Immature natural killer cell (primary cell): ENCODE measurements around the gene CSTPP1. TPM values are rescaled to one million over a fixed set of nuclear protein-coding genes. Genes with fewer than 3 reads are reported as not detected.
"Not testable (repeated sequence)": the region's sequence is repeated elsewhere in the genome, so short reads cannot be mapped to it uniquely, and the experiment has no call there.

Source experiments
- DNase-seq, 3 donors: peaks; one replicate each; pipeline ENCODE4 v3.0.0; 2022; ENCODE audit warnings: mixed read lengths in 1 of 3
- H3K27ac Mint-ChIP-seq, 6 donors: one replicate each; pipeline ENCODE4 v1.8.0; 2020; ENCODE audit warnings: mixed read lengths in 6 of 6, mild to moderate bottlenecking in 5 of 6, inconsistent platforms in 4 of 6, moderate library complexity in 3 of 6
- H3K27me3 Mint-ChIP-seq, 3 donors: one replicate each; pipeline ENCODE4 v1.8.0; 2020 to 2021; ENCODE audit warnings: low read depth in 3 of 3, mild to moderate bottlenecking in 3 of 3, mixed read lengths in 3 of 3, moderate library complexity in 3 of 3, inconsistent platforms in 1 of 3
- H3K36me3 Mint-ChIP-seq, 3 donors: one replicate each; pipeline ENCODE4 v1.8.0; 2020; ENCODE audit warnings: mixed read lengths in 3 of 3, inconsistent platforms in 2 of 3, mild to moderate bottlenecking in 2 of 3
- H3K4me1 Mint-ChIP-seq, 2 donors: one replicate each; pipeline ENCODE4 v1.8.0; 2020; ENCODE audit warnings: inconsistent platforms in 2 of 2, mild to moderate bottlenecking in 2 of 2, mixed read lengths in 2 of 2, moderate library complexity in 1 of 2
- H3K4me3 Mint-ChIP-seq, 5 donors: one replicate each; pipeline ENCODE4 v1.8.0; 2020; ENCODE audit warnings: mild to moderate bottlenecking in 5 of 5, mixed read lengths in 5 of 5, inconsistent platforms in 3 of 5, moderate library complexity in 3 of 5
- H3K9me3 Mint-ChIP-seq, 6 donors: one replicate each; pipeline ENCODE4 v1.8.0; 2020; ENCODE audit warnings: mild to moderate bottlenecking in 6 of 6, mixed read lengths in 6 of 6, inconsistent platforms in 4 of 6, moderate library complexity in 3 of 6
- polyA plus RNA-seq, 3 donors: library from polyadenylated mRNA; unstranded; fragments of 300-500 nt; fragmentation: Illumina TruSeq; gene quantifications; one replicate each; pipeline ENCODE4 v1.2.3, GENCODE V29; 2021

The CSTPP1 gene
- polyA plus RNA-seq, 3 donors from 2014 or later: 13.2 to 24.1 (median 22.0) TPM

DNA sequence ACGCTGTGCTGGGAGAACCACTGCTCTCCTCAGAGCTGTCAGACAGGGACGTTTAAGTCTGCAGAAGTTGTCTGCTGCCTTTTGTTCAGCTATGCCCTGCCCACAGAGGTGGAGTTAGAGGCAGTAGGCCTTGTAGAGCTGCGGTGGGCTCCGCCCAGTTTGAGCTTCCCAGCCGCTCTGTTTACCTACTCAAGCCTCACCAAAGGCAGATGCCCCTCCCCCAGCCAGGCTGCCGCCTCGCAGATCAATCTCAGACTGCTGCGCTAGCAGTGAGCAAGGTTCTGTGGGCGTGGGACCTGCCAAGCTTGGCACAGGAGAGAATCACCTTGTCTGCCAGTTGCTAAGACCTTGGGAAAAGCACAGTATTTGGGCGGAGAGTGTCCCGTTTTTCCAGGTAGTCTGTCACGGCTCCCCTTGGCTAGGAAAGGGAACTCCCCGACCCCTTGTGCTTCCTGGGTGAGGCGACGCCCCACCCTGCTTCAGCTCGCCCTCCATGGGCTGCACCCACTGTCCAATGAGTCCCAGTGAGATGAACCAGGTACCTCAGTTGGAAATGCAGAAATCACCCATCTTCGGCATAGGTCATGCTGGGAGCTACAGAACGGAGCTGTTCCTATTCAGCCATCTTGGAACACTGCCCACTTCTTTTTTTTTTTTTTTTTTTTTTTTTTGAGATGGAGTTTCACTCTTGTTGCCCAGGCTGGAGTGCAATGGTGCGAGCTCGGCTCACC is 182.6 kb downstream of the CSTPP1 start:
- not testable (repeated sequence) for DNase-seq, H3K4me1 Mint-ChIP-seq, H3K9me3 Mint-ChIP-seq, H3K4me3 Mint-ChIP-seq, H3K36me3 Mint-ChIP-seq, H3K27ac Mint-ChIP-seq, H3K27me3 Mint-ChIP-seq

GRCh38 chr11:47121056-47121455 is 184.5 kb downstream of the CSTPP1 start:
- DNase-seq: no peak
- Mint-ChIP-seq H3K4me1 (no peaks in the 10 kb centered on the region), H3K27ac (no peak overlapping the region), H3K4me3 (no peak overlapping the region), H3K9me3 (no peaks in the 10 kb centered on the region), H3K36me3 (peaks cover 0 to 5% (median 0%) of the 10 kb centered on the region in 3 donors), H3K27me3 (no peaks in the 10 kb centered on the region)

DNA sequence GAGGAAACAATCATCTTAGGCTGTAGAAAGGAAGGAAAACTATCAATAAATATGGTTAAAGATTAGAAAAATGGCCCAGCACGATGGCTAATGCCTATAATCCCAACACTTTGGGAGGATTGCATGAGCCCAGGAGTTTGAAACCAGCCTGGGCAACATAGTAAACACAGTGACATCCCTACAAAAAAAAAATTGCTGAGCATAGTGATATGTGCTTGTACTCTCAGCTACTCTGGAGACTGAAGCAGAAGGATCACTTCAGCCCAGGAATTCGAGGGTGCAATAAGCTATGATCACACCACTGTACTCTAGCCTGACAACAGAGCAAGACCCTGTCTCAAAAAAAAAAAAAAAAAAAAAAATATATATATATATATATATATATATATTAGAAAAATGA is 185.2 kb downstream of the CSTPP1 start:
- no peaks in the 10 kb centered on the region for H3K27me3 Mint-ChIP-seq
- H3K36me3 Mint-ChIP-seq: peaks cover 0 to 6% (median 0%) of the 10 kb centered on the region in 3 donors
- no peaks in the 10 kb centered on the region for H3K4me1 Mint-ChIP-seq
- no peaks in the 10 kb centered on the region for H3K9me3 Mint-ChIP-seq
- no peak overlapping the region for H3K4me3 Mint-ChIP-seq
- DNase-seq: no peak
- no peak overlapping the region for H3K27ac Mint-ChIP-seq

- peaks cover 0 to 6% (median 0%) of the 10 kb centered on the region in 3 donors for H3K36me3 Mint-ChIP-seq
Measured at GRCh38 chr11:47123094-47123493, 186.5 kb downstream of the CSTPP1 start.

DNA sequence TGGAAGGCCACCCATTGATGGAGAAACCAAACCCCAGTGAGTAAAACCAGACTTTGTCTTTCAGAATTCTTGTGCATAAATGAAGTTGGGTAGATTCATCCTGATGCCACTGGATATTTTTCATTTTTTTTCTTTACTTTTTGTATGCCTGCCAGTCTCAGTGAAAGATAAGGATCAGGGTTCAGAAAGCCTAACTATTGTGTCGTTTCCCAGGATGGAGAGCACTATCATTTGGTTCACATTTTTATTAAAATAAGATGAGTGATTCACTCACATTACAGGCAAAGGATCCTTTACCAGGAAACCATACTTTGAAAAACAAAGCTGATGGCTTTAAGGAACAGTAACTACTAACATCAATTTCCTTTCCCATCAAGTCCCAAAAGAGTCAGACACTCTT is 188.1 kb downstream of the CSTPP1 start:
- H3K27ac Mint-ChIP-seq: no peak overlapping the region
- H3K36me3 Mint-ChIP-seq: peaks cover 0 to 6% (median 0%) of the 10 kb centered on the region in 3 donors
- DNase-seq: no peak
- no peak overlapping the region for H3K4me3 Mint-ChIP-seq
- no peaks in the 10 kb centered on the region for H3K9me3 Mint-ChIP-seq
- H3K4me1 Mint-ChIP-seq: no peaks in the 10 kb centered on the region
- no peaks in the 10 kb centered on the region for H3K27me3 Mint-ChIP-seq

More at GRCh38 chr11:47123094-47123493, 186.5 kb downstream of the CSTPP1 start:
- H3K4me1 Mint-ChIP-seq: no peaks in the 10 kb centered on the region
- no peaks in the 10 kb centered on the region for H3K9me3 Mint-ChIP-seq
- H3K27ac Mint-ChIP-seq: no peak overlapping the region
- H3K4me3 Mint-ChIP-seq: no peak overlapping the region
- no peak for DNase-seq
- H3K27me3 Mint-ChIP-seq: no peaks in the 10 kb centered on the region

GRCh38 chr11:47125083-47125482 is 188.5 kb downstream of the CSTPP1 start:
- DNase-seq: no peak
- Mint-ChIP-seq H3K36me3 (peaks cover 0 to 6% (median 0%) of the 10 kb centered on the region in 3 donors), H3K27me3 (no peaks in the 10 kb centered on the region), H3K4me3 (no peak overlapping the region), H3K27ac (no peak overlapping the region), H3K9me3 (no peaks in the 10 kb centered on the region), H3K4me1 (no peaks in the 10 kb centered on the region)

DNA sequence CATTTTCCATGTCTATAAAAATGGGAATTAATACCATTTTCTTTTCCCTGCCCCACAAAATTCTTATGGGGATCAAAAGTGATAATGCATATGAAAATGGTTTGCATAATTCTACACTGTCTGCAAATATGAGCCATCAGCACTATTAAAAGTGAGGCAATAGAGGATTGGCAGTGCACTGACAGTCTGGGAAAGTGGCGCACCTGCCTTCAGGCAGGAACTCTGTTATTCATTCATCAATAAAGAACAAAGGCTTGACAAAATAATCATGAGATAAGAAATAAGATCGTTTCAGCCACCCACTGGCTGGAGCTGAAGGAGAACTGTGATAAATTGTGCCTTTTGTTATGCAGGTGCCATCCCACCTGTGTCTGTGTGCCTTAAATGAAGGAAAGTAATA is 190.7 kb downstream of the CSTPP1 start:
- Mint-ChIP-seq H3K36me3 (peaks cover 0 to 6% (median 0%) of the 10 kb centered on the region in 3 donors), H3K27ac (no peak overlapping the region), H3K9me3 (no peaks in the 10 kb centered on the region), H3K4me3 (no peak overlapping the region), H3K27me3 (no peaks in the 10 kb centered on the region), H3K4me1 (no peaks in the 10 kb centered on the region)
- no peak for DNase-seq

- H3K4me1 Mint-ChIP-seq: no peaks in the 10 kb centered on the region
- peaks cover 0 to 2% (median 0%) of the 10 kb centered on the region in 3 donors for H3K27me3 Mint-ChIP-seq
- H3K27ac Mint-ChIP-seq: no peak overlapping the region
- H3K9me3 Mint-ChIP-seq: no peaks in the 10 kb centered on the region
- DNase-seq: no peak
- H3K4me3 Mint-ChIP-seq: no peak overlapping the region
- H3K36me3 Mint-ChIP-seq: peaks cover 0 to 3% (median 0%) of the 10 kb centered on the region in 3 donors
Measured at GRCh38 chr11:47130543-47130942, 194.0 kb downstream of the CSTPP1 start.

GRCh38 chr11:47131136-47131535 is 194.6 kb downstream of the CSTPP1 start:
- Mint-ChIP-seq H3K4me1 (no peaks in the 10 kb centered on the region), H3K36me3 (peaks cover 0 to under 1% (median 0%) of the 10 kb centered on the region in 3 donors), H3K4me3 (no peak overlapping the region), H3K9me3 (no peaks in the 10 kb centered on the region), H3K27ac (no peak overlapping the region), H3K27me3 (peaks cover 0 to 2% (median 0%) of the 10 kb centered on the region in 3 donors)
- DNase-seq: no peak

DNA sequence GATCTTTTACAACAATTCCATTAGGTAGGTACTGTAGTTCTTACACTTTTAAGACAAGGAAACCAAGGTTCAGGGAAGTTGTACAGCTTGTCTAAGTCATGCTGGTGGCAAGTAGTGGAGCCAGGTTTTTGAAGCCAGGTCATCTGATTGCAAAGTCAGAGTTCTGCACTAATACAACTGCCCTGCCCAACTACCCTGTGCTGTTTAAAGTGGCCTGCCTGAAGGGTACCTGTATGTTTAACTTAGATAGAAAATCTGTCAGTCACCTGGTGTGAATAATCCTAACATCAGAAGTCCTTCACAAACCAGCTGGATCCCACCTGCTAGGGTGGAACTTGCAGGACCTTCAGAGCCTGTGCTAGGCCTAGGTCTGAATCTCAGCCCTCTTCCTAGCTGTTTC is 195.9 kb downstream of the CSTPP1 start:
- Mint-ChIP-seq H3K36me3 (peaks cover 2 to 7% (median 3%) of the 10 kb centered on the region in 3 donors), H3K4me1 (no peaks in the 10 kb centered on the region), H3K27ac (no peak overlapping the region), H3K27me3 (peaks cover 0 to 2% (median 0%) of the 10 kb centered on the region in 3 donors), H3K4me3 (no peak overlapping the region), H3K9me3 (no peaks in the 10 kb centered on the region)
- DNase-seq: no peak

DNA sequence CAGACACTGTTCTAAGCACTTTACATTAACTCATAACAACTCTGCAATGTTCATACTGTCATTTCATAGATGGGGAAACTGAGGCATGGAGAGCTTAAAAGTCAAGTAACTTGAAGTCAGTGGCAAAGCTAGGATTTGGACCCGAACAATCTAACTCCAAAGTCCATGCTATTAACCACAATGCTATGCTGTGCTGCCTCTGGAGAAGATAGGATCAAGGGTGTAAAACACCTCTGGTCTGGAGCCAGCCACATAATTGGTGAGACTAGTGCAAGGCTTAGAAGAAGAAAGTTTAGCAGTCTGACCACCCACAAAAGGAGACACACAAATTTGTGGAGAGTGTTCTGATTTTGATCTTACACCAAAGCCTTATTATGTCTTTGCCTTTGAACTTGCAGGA is 196.4 kb downstream of the CSTPP1 start:
- Mint-ChIP-seq H3K27ac (no peak overlapping the region), H3K4me1 (no peaks in the 10 kb centered on the region), H3K9me3 (no peaks in the 10 kb centered on the region), H3K36me3 (peaks cover 7 to 12% (median 8%) of the 10 kb centered on the region in 3 donors), H3K27me3 (peaks cover 0 to 2% (median 0%) of the 10 kb centered on the region in 3 donors), H3K4me3 (no peak overlapping the region)
- no peak for DNase-seq

- no peak for DNase-seq
- Mint-ChIP-seq H3K27me3 (peaks cover 0 to 2% (median 0%) of the 10 kb centered on the region in 3 donors), H3K4me1 (no peaks in the 10 kb centered on the region), H3K36me3 (peaks cover 12 to 15% (median 14%) of the 10 kb centered on the region in 3 donors), H3K27ac (peak overlapping the region in 1 of 6 donors; percentile 73), H3K4me3 (no peak overlapping the region), H3K9me3 (peaks cover 0 to 2% (median 0%) of the 10 kb centered on the region in 6 donors)
Measured at GRCh38 chr11:47136327-47136726, 199.8 kb downstream of the CSTPP1 start.

DNA sequence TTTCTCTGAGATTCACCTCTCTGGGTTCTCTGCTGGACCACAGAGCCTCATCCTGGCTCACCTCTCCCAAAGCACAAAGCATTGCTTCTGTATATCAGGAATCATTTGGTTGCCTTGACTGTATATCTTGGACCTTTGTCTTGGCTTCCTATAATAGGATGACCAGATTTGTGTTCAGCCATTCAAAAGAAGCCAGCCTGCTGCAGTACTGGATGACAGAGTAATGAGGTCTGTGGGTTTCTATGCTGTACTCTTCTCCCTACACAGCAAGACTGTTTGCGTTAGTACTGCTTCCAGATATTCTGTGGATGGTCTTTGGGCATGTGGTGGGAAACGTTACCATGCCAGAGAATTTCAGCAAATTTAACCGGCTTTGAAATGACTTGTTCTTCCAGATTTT is 200.4 kb downstream of the CSTPP1 start:
- no peak overlapping the region for H3K4me3 Mint-ChIP-seq
- no peak overlapping the region for H3K27ac Mint-ChIP-seq

DNA sequence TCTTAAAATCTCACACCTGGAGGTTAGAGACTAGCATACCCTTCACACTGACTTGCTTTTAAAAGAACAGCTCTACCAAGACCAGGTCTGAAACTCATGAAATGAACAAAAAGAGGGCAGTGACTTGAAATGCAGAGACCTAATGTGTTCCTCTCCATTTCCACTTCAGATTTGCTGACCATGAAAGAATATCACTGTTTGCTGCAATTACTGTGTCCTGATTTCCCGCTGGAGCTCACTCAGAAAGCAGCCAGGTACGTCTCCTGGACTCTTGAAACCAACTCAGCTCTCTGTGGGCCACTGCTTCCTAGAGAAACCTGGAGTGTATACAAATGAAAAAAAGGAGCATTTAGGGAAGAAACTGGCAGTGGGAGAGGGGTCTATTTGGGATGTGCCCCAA is 200.9 kb downstream of the CSTPP1 start:
- Mint-ChIP-seq H3K27ac (no peak overlapping the region), H3K27me3 (peaks cover 0 to 2% (median 0%) of the 10 kb centered on the region in 3 donors), H3K36me3 (peaks cover 12 to 15% (median 14%) of the 10 kb centered on the region in 3 donors)

More for the DNA sequence above, 200.4 kb downstream of the CSTPP1 start:
- Mint-ChIP-seq H3K27me3 (peaks cover 0 to 2% (median 0%) of the 10 kb centered on the region in 3 donors), H3K36me3 (peaks cover 12 to 15% (median 14%) of the 10 kb centered on the region in 3 donors), H3K9me3 (peaks cover 0 to 2% (median 0%) of the 10 kb centered on the region in 6 donors), H3K4me1 (no peaks in the 10 kb centered on the region)
- DNase-seq: no peak

More for the DNA sequence above, 200.9 kb downstream of the CSTPP1 start:
- H3K4me1 Mint-ChIP-seq: no peaks in the 10 kb centered on the region
- H3K9me3 Mint-ChIP-seq: peaks cover 0 to 2% (median 0%) of the 10 kb centered on the region in 6 donors
- no peak for DNase-seq
- no peak overlapping the region for H3K4me3 Mint-ChIP-seq
